Panc1 (cell line): ENCODE measurements around the gene KRT5.

Experiments
- POLR2AphosphoS5 ChIP-seq: IDR thresholded peaks from 2 replicates; pipeline ENCODE4 v1.6.1; 2012; ENCODE audit warnings: mild to moderate bottlenecking, low read depth, low read length, moderate library complexity
- TF ChIP-seq, protein P1 (sequence below): fragments of 450-650 bp; IDR thresholded peaks from 2 replicates; pipeline ENCODE4 v1.5.1; 2017; ENCODE audit warnings: mild to moderate bottlenecking

- TF ChIP-seq, protein P1, sequence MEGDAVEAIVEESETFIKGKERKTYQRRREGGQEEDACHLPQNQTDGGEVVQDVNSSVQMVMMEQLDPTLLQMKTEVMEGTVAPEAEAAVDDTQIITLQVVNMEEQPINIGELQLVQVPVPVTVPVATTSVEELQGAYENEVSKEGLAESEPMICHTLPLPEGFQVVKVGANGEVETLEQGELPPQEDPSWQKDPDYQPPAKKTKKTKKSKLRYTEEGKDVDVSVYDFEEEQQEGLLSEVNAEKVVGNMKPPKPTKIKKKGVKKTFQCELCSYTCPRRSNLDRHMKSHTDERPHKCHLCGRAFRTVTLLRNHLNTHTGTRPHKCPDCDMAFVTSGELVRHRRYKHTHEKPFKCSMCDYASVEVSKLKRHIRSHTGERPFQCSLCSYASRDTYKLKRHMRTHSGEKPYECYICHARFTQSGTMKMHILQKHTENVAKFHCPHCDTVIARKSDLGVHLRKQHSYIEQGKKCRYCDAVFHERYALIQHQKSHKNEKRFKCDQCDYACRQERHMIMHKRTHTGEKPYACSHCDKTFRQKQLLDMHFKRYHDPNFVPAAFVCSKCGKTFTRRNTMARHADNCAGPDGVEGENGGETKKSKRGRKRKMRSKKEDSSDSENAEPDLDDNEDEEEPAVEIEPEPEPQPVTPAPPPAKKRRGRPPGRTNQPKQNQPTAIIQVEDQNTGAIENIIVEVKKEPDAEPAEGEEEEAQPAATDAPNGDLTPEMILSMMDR = no peak
- TF ChIP-seq POLR2AphosphoS5 = no peak
These were observed 46.7 kb upstream of the KRT5 start for GRCh38 chr12:52566847-52567291.
